ENCODE results near the gene DDX39A.

DDX39A gene

GRCh38 chr19:14434543-14435319, 15.6 kb upstream of the DDX39A start:
- DNase-seq, result peak; percentile 72

- no peak for DNase-seq
Observed at GRCh38 chr19:14433554-14434501, 14.7 kb upstream of the DDX39A start.

- DNase-seq, result peak; percentile 57
Observed at GRCh38 chr19:14432791-14433553, 13.8 kb upstream of the DDX39A start, which contains the start of gene PKN1. PKN1 (plus strand) TSS chr19:14433306; CDS start chr19:14433522, 216 bp downstream.

- DNase-seq, result no peak
Observed at GRCh38 chr19:14430712-14431111, 11.6 kb upstream of the DDX39A start.

- peak; percentile 43 for DNase-seq
Observed at GRCh38 chr19:14428882-14429416, 9.8 kb upstream of the DDX39A start.

- no peak for DNase-seq
Observed at GRCh38 chr19:14427461-14427860, 8.3 kb upstream of the DDX39A start.

GRCh38 chr19:14425696-14426138, 6.6 kb upstream of the DDX39A start:
- no peak for DNase-seq

- DNase-seq, result no peak
Observed at GRCh38 chr19:14418856-14419105, 360 bp downstream of the DDX39A start.

GRCh38 chr19:14416817-14417231, 2.3 kb downstream of the DDX39A start:
- DNase-seq, result no peak

- DNase-seq, result no peak
Observed at GRCh38 chr19:14414926-14415690, 4.0 kb downstream of the DDX39A start.

GRCh38 chr19:14413693-14414181, 5.4 kb downstream of the DDX39A start:
- peak; percentile 50 for DNase-seq

GRCh38 chr19:14412996-14413692, 6.0 kb downstream of the DDX39A start:
- no peak for DNase-seq

GRCh38 chr19:14412324-14412995, 6.7 kb downstream of the DDX39A start:
- DNase-seq, result no peak

GRCh38 chr19:14411938-14412245, 7.2 kb downstream of the DDX39A start:
- no peak for DNase-seq

- no peak for DNase-seq
Observed at GRCh38 chr19:14411161-14411937, 7.8 kb downstream of the DDX39A start.

- no peak for DNase-seq
Observed at GRCh38 chr19:14410091-14411051, 8.8 kb downstream of the DDX39A start.

GRCh38 chr19:14409146-14410023, 9.8 kb downstream of the DDX39A start:
- DNase-seq, result no peak

Measured in fibroblast of skin of back (primary cell).